ENCODE results near the gene EPB41L2. TPM values are rescaled to one million over a fixed set of nuclear protein-coding genes. Genes with fewer than 3 reads are reported as not detected.

Gene EPB41L2
- 30.1 to 42.9 TPM (median 32.9 TPM) in 5 replicates for total RNA-seq (2022; extraction: Qiagen RNA extraction)

DNA sequence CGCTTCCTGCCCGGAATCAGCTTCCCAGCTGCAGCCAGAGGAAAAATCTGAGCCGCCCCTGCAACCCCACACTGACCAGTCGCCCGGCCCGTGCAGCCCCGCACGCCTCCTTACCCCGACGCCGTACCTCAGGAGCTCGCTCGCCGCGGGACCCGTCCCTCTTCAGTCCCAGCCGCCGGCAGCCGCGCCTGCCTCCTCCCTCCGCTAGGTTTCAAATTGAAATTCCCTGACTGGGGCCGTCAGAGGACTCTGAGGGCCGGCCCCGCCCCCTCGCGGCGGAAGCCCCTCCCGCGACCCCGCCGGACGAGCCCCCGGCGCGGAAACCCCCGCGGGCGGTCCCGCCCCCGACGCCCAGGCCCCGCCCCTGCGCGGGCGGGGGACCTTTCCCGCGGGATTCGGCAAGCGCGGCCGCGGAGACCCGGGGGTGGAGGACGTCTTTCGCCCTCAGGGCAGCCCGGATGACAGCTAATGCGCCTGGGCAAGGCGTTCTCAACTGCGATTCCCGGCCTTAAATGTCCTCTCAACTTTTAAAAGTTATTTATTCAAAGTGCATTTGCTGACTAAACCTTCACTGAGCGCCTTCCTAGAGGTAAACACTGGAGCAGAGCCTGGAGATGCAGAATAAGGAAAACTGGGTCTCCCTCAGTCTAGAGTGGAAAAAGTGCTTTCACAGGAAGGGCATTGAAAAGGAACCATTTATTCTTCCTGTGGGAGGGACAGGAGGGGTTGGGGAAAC is at the start of gene EPB41L2:
TSS of gene EPB41L2 (minus strand) at position 218 of the 736 bp plus-strand sequence. CDS start 106,760 bp downstream, outside the sequence.

GRCh38 chr6:130827247-130828149 is 235.5 kb downstream of the EPB41L2 start, which contains the start of gene SMLR1:
SMLR1 (plus strand) TSS chr6:130827406; CDS start chr6:130827414, 8 bp downstream.

Other genes with a start within 250 kb of the EPB41L2 start
- gene SMLR1, start 235.8 kb downstream of the EPB41L2 start, total RNA-seq (2022; extraction: Qiagen RNA extraction) = 0.02 to 0.03 TPM in 2 of 5 replicates, not detected in the others
- gene AKAP7, start 72.2 kb upstream of the EPB41L2 start, total RNA-seq (2022; extraction: Qiagen RNA extraction) = 2.1 to 3.5 TPM (median 3.3 TPM) in 5 replicates

Measured in A549 treated with AZD2906 at 1 μM for 4 hours (cell line).